WI38 (cell line): ENCODE data around the gene PNMA1.

Experiments used
- H3K4me3 ChIP-seq: 2 replicates; pipeline ENCODE4 v1.5.1; 2011; ENCODE audit warnings: low read depth, mild to moderate bottlenecking, control low read depth, low read length
- CTCF ChIP-seq: IDR thresholded peaks from 2 replicates; pipeline ENCODE4 v1.5.1; 2012; ENCODE audit warnings: low read depth, mild to moderate bottlenecking, control low read depth, low read length

The PNMA1 gene

GRCh38 chr14:73743431-73743931, 29.3 kb upstream of the PNMA1 start:
- H3K4me3 ChIP-seq, result no peak overlapping the region
- no peak for TF ChIP-seq CTCF

GRCh38 chr14:73742520-73743238, 28.5 kb upstream of the PNMA1 start:
- no peak for TF ChIP-seq CTCF
- H3K4me3 ChIP-seq, result no peak overlapping the region

GRCh38 chr14:73741876-73742519, 27.8 kb upstream of the PNMA1 start:
- H3K4me3 ChIP-seq, result peak overlapping the region; percentile 43
- no peak for TF ChIP-seq CTCF

- H3K4me3 ChIP-seq, result peak overlapping the region; percentile 43
- TF ChIP-seq CTCF, result no peak
Observed at GRCh38 chr14:73741386-73741875, 27.2 kb upstream of the PNMA1 start.

GRCh38 chr14:73740618-73741326, 26.6 kb upstream of the PNMA1 start:
- TF ChIP-seq CTCF, result no peak
- H3K4me3 ChIP-seq, result peak overlapping the region; percentile 43

GRCh38 chr14:73739899-73740617, 25.9 kb upstream of the PNMA1 start:
- no peak overlapping the region for H3K4me3 ChIP-seq

More at GRCh38 chr14:73739899-73740617, 25.9 kb upstream of the PNMA1 start:
- no peak for TF ChIP-seq CTCF
